Mammary epithelial cell (primary cell): ENCODE data around the gene EVC2.

Experiments
- CTCF ChIP-seq, 2 donors: IDR thresholded peaks in 1 of 2; conservative IDR thresholded peaks in 1 of 2; 2 replicates each; pipeline ENCODE4 v1.5.1; 2011 to 2012; ENCODE audit warnings: inconsistent platforms in 2 of 2, low read length in 2 of 2, mild to moderate bottlenecking in 2 of 2, control low read depth in 1 of 2, low read depth in 1 of 2; ENCODE audit not compliant: insufficient read depth in 1 of 2; ENCODE audit errors: extremely low read depth in 1 of 2
- EZH2 ChIP-seq: IDR thresholded peaks from 2 replicates; pipeline ENCODE4 v1.6.1; 2012; ENCODE audit warnings: low read length, inconsistent platforms, borderline replicate concordance

DNA sequence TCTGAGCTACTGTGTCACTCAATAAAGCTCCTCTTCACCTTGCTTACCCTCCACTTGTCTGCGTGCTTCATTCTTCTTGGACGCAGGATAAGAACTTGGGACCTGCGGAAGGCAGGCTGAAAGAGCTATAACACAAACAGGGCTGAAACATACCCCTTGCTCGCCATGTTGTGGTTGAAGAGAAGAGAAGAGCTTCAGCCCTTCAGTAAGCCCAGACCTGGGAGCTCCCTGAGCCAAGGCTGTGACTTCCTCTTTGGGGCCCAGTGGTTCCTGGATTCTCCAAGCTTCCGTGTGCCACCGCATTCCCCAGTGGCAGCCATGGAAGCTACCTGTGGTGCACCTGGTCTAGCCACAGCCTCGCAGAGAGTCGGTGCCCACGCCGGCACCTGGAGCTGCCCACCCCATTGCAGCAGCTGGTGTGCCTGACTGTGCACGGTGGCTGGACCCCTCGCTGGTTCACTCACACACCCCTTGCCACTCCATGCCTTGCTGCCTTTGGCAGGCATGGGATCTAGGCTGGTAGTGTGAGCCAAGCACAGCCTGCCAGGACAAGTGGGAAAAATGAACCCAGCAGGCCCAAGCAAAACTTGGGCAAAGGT is 160.6 kb downstream of the EVC2 start:
- no peak for TF ChIP-seq CTCF (conservative IDR thresholded peaks at IDR 0.05 in 1 of 2, IDR thresholded peaks at IDR 0.05 in 1 of 2; ENCODE audit: extremely low read depth in 1 of 2, insufficient read depth in 1 of 2, low read depth in 1 of 2, low read length in 2 of 2)
- no peak for TF ChIP-seq EZH2
